Measurements from ENCODE around the gene SH2D2A. TPM values are rescaled to one million over a fixed set of nuclear protein-coding genes. Genes with fewer than 3 reads are reported as not detected.

SH2D2A gene
- total and polyA plus RNA-seq, 2 donors (not counting 3 experiments of a cell fraction or from before 2014, with no cell fraction given), result 0.92 to 1.1 TPM

DNA sequence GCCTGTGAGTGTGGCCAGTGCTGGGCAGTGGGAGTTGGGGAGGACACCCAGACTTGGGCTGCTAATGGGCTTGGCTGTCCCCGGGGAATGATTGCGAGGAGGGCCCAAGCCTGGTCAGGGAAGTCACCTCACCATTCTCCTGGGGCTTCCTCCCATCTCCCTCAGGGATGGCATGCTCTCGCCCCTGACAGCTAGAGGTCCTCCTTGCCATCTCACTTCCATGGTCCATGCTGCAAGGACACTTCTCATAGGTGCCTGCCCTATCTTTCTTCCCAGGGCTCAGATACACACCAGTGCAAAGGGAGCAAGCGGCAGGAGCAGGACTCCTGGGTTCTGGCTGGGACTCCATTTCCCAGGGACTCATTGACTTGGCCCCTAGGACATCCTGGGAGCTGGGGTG, 48.1 kb upstream of the SH2D2A start:
- H3K27me3 ChIP-seq (ENCODE audit: control insufficient read depth in 2 of 2, insufficient read depth in 2 of 2, low read length in 2 of 2), result peaks cover 13 to 15% of the 10 kb centered on the region in 2 experiments
- no peaks in the 10 kb centered on the region for H3K9me3 ChIP-seq (replicated peaks; ENCODE audit: control insufficient read depth, insufficient read depth, low read length)
- dilution Hi-C loops (cut with MboI; ENCODE audit: extremely low pct_ligation_motif_present, low sequenced_read_pairs) (no loop called here), intact Hi-C loops (cut with micrococcal nuclease) (no loop called here)
- H3K79me2 ChIP-seq (ENCODE audit: control insufficient read depth, insufficient read depth, low read length), result no peaks in the 10 kb centered on the region
- CTCF ChIA-PET, result interaction anchor here (1.2 to 10.5 kb wide), 5 partner anchors 25 to 175 kb away, joined by 3 to 336 read pairs (median 7); partner anchors contain the start of genes ISG20L2 and METTL25B
- BruUV-seq (replicated peaks), result no TSS peak
- H3K27ac ChIP-seq (ENCODE audit: insufficient read depth, low read depth, low read length), result no peak overlapping the region
- H3K4me2 ChIP-seq (ENCODE audit: insufficient read depth, low read length), result no peak overlapping the region
- H3K4me3 ChIP-seq (replicated peaks in 1 of 3; ENCODE audit: insufficient read depth in 1 of 3, low read depth in 1 of 3, low read length in 3 of 3), result no peak overlapping the region
- H2AFZ ChIP-seq (ENCODE audit: low read depth, low read length), result no peak overlapping the region
- H4K20me1 ChIP-seq (replicated peaks; ENCODE audit: control insufficient read depth, extremely low read depth, insufficient read depth, low read length), result no peaks in the 10 kb centered on the region
- H3K9ac ChIP-seq (replicated peaks; ENCODE audit: extremely low read depth, insufficient read depth, low read length), result no peak overlapping the region
- peaks cover 15% of the 10 kb centered on the region for H3K4me1 ChIP-seq (ENCODE audit: control insufficient read depth, extremely low read depth, insufficient read depth, low read length)
- H3K36me3 ChIP-seq (ENCODE audit: control insufficient read depth in 2 of 2, extremely low read depth in 1 of 2, insufficient read depth in 2 of 2, low read length in 2 of 2), result no peaks in the 10 kb centered on the region
- DNase-seq (ENCODE audit: low read depth, low spot score) (no peak), FAIRE-seq (no peak)
- no peaks in the 10 kb centered on the region for H3K9me1 ChIP-seq (replicated peaks; ENCODE audit: control insufficient read depth, extremely low read depth, insufficient read depth, low read length)
- TF ChIP-seq JUN (IDR thresholded peaks at IDR 0.05; ENCODE audit: borderline replicate concordance, insufficient read depth, insufficient read length, low read depth) (no peak), GATA2 (IDR thresholded peaks at IDR 0.05; ENCODE audit: insufficient read depth, insufficient read length, low read depth, low read length) (no peak), POLR2AphosphoS5 (IDR thresholded peaks at IDR 0.05; ENCODE audit: insufficient read depth, low read depth, low read length) (no peak)
- TF ChIP-seq, protein P1, sequence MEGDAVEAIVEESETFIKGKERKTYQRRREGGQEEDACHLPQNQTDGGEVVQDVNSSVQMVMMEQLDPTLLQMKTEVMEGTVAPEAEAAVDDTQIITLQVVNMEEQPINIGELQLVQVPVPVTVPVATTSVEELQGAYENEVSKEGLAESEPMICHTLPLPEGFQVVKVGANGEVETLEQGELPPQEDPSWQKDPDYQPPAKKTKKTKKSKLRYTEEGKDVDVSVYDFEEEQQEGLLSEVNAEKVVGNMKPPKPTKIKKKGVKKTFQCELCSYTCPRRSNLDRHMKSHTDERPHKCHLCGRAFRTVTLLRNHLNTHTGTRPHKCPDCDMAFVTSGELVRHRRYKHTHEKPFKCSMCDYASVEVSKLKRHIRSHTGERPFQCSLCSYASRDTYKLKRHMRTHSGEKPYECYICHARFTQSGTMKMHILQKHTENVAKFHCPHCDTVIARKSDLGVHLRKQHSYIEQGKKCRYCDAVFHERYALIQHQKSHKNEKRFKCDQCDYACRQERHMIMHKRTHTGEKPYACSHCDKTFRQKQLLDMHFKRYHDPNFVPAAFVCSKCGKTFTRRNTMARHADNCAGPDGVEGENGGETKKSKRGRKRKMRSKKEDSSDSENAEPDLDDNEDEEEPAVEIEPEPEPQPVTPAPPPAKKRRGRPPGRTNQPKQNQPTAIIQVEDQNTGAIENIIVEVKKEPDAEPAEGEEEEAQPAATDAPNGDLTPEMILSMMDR (IDR thresholded peaks at IDR 0.05; ENCODE audit: extremely low read depth in 1 of 2, insufficient read depth in 1 of 2, low read depth in 1 of 2, low read length in 2 of 2), result no peak
- POLR2A ChIA-PET, result no interaction called here

DNA sequence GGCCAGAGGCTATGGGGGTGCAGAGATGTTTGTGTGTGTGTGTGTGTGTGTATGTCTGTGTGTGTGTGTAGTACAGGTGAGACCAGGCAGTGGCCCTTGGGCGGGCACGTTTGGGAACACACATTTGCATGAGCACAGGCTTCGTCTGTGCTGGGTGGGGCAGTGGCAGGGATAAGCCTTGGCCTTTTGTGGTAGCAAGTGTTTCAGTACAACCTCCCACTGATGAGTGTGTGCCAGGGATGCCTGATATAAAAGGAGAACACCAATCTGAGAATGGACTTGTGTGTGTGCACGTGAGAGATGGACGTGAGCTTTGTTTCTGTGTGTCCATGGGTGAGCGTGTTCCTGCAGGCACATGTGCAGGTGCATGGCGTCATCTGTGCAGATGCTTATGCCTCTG, 47.0 kb upstream of the SH2D2A start:
- BruUV-seq (replicated peaks), result no TSS peak
- intact Hi-C loops (cut with micrococcal nuclease), result no loop called here
- Histone ChIP-seq H3K4me1 (ENCODE audit: control insufficient read depth, extremely low read depth, insufficient read depth, low read length) (peaks cover 20% of the 10 kb centered on the region), H3K9ac (replicated peaks; ENCODE audit: extremely low read depth, insufficient read depth, low read length) (no peak overlapping the region), H3K36me3 (ENCODE audit: control insufficient read depth in 2 of 2, extremely low read depth in 1 of 2, insufficient read depth in 2 of 2, low read length in 2 of 2) (no peaks in the 10 kb centered on the region), H3K4me2 (ENCODE audit: insufficient read depth, low read length) (no peak overlapping the region), H4K20me1 (replicated peaks; ENCODE audit: control insufficient read depth, extremely low read depth, insufficient read depth, low read length) (no peaks in the 10 kb centered on the region), H3K79me2 (ENCODE audit: control insufficient read depth, insufficient read depth, low read length) (no peaks in the 10 kb centered on the region), H3K9me3 (replicated peaks; ENCODE audit: control insufficient read depth, insufficient read depth, low read length) (no peaks in the 10 kb centered on the region), H3K4me3 (replicated peaks in 1 of 3; ENCODE audit: insufficient read depth in 1 of 3, low read depth in 1 of 3, low read length in 3 of 3) (no peak overlapping the region), H3K27ac (ENCODE audit: insufficient read depth, low read depth, low read length) (no peak overlapping the region), H3K9me1 (replicated peaks; ENCODE audit: control insufficient read depth, extremely low read depth, insufficient read depth, low read length) (no peaks in the 10 kb centered on the region), H3K27me3 (ENCODE audit: control insufficient read depth in 2 of 2, insufficient read depth in 2 of 2, low read length in 2 of 2) (peaks cover 21 to 23% of the 10 kb centered on the region in 2 experiments), H2AFZ (ENCODE audit: low read depth, low read length) (no peak overlapping the region)
- dilution Hi-C loops (cut with MboI; ENCODE audit: extremely low pct_ligation_motif_present, low sequenced_read_pairs), result no loop called here
- TF ChIP-seq POLR2A (IDR thresholded peaks at IDR 0.05; ENCODE audit: low read depth, low read length) (no peak), EZH2 (IDR thresholded peaks at IDR 0.05; ENCODE audit: borderline replicate concordance, low read depth, low read length, severe bottlenecking) (no peak), FOS (IDR thresholded peaks at IDR 0.05; ENCODE audit: borderline replicate concordance, insufficient read depth, low read length) (no peak), GATA2 (IDR thresholded peaks at IDR 0.05; ENCODE audit: insufficient read depth, insufficient read length, low read depth, low read length) (no peak), JUN (IDR thresholded peaks at IDR 0.05; ENCODE audit: borderline replicate concordance, insufficient read depth, insufficient read length, low read depth) (no peak)
- TF ChIP-seq, protein P2, sequence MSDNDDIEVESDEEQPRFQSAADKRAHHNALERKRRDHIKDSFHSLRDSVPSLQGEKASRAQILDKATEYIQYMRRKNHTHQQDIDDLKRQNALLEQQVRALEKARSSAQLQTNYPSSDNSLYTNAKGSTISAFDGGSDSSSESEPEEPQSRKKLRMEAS (IDR thresholded peaks at IDR 0.05; ENCODE audit: insufficient read depth, insufficient read length), result no peak
- FAIRE-seq, result no peak
- ChIA-PET CTCF (interaction anchor here (0.6 to 10.5 kb wide), 6 partner anchors 26 to 174 kb away, joined by 3 to 336 read pairs (median 5); partner anchors contain the start of genes ISG20L2 and METTL25B), POLR2A (no interaction called here)
- DNase-seq (ENCODE audit: low read depth, low spot score), result no peak

All from endothelial cell of umbilical vein (primary cell).